HK-2 (cell line): Measurements from ENCODE around the gene MEGF8.

Experiments
- DNase-seq: peaks from one replicate; pipeline ENCODE4 v3.0.0-alpha.2; 2018; ENCODE audit not compliant: unreplicated experiment

Gene MEGF8, protein sequence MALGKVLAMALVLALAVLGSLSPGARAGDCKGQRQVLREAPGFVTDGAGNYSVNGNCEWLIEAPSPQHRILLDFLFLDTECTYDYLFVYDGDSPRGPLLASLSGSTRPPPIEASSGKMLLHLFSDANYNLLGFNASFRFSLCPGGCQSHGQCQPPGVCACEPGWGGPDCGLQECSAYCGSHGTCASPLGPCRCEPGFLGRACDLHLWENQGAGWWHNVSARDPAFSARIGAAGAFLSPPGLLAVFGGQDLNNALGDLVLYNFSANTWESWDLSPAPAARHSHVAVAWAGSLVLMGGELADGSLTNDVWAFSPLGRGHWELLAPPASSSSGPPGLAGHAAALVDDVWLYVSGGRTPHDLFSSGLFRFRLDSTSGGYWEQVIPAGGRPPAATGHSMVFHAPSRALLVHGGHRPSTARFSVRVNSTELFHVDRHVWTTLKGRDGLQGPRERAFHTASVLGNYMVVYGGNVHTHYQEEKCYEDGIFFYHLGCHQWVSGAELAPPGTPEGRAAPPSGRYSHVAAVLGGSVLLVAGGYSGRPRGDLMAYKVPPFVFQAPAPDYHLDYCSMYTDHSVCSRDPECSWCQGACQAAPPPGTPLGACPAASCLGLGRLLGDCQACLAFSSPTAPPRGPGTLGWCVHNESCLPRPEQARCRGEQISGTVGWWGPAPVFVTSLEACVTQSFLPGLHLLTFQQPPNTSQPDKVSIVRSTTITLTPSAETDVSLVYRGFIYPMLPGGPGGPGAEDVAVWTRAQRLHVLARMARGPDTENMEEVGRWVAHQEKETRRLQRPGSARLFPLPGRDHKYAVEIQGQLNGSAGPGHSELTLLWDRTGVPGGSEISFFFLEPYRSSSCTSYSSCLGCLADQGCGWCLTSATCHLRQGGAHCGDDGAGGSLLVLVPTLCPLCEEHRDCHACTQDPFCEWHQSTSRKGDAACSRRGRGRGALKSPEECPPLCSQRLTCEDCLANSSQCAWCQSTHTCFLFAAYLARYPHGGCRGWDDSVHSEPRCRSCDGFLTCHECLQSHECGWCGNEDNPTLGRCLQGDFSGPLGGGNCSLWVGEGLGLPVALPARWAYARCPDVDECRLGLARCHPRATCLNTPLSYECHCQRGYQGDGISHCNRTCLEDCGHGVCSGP (N-terminal part only)

DNA sequence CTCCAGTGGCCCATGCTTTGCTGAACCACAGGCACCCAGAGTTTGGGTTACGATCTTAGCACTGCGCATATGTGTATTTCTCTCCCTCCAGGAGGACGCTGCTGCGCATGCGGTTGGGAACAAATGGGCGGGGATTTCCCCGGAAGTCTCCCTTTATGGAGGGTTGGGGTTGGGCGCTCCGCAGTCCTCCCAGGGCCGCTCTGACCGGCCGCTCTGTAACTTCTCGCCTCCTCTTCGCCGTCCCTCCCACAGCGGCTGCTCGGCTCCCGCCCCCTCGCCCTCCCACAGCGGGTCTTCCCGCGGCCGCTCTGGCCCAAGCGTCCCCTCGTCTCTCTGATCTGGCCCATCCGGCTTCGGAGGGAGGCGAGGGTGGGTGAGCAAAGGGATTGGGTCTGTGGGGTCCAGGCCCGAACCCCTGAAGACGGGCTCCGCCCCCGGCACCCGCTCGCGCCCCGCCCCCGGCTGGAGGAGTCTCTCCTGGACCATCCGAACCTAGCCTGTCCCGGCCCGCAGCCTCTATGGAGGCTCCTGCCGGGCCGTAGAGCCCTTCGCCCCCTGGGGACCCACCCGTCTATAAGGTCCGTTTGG lies at the start of gene MEGF8:
TSS of gene MEGF8 (plus strand) at position 328 of the 588 bp plus-strand sequence. CDS start 609 bp downstream, outside the sequence.
- peak; percentile 96 for DNase-seq

- no peak for DNase-seq
These were observed 49.2 kb upstream of the MEGF8 start for GRCh38 chr19:42276284-42276683.

GRCh38 chr19:42276821-42277220 lies 48.6 kb upstream of the MEGF8 start:
- DNase-seq: no peak

GRCh38 chr19:42277821-42278451 lies 47.5 kb upstream of the MEGF8 start:
- DNase-seq: peak; percentile 49

DNA sequence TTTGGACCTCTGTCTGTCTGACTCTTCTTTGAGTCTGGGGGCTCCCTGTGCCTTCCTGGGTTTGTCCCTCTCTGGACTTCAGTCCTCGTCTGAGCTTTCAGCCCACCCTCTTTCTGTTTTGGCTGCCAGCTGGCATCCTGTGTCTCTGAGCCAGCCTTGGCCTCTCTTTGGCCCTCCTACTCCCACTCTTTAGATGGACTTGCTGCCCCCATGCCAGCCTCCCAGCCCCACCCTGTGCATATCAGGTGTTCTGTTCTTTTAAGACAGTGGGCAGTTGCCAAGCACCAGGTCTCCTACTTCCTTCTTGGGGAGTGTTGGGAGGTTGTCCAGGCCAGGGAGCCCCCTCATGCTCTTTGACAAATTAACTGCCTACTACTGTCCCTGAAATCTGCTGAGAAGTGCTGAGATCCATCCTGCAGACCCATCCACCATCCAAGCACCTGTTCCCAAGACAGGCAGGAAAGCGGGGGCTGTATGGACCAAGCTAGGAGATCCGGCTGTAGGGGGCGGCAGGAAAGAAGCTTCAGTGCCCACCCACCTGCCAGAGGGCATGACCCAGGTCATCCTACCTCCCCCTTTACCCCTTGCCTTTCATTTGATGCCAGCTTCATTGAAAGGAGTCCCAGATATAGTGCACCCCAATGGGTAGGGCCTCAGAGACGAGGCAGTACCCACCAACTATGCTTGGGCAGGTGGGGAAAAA lies 46.8 kb upstream of the MEGF8 start:
- DNase-seq: no peak

GRCh38 chr19:42279155-42279901 lies 46.1 kb upstream of the MEGF8 start:
- no peak for DNase-seq

- DNase-seq: peak; percentile 94
These were observed 45.3 kb upstream of the MEGF8 start for GRCh38 chr19:42279902-42280814.

GRCh38 chr19:42280815-42281145 lies 44.7 kb upstream of the MEGF8 start:
- peak; percentile 47 for DNase-seq

DNA sequence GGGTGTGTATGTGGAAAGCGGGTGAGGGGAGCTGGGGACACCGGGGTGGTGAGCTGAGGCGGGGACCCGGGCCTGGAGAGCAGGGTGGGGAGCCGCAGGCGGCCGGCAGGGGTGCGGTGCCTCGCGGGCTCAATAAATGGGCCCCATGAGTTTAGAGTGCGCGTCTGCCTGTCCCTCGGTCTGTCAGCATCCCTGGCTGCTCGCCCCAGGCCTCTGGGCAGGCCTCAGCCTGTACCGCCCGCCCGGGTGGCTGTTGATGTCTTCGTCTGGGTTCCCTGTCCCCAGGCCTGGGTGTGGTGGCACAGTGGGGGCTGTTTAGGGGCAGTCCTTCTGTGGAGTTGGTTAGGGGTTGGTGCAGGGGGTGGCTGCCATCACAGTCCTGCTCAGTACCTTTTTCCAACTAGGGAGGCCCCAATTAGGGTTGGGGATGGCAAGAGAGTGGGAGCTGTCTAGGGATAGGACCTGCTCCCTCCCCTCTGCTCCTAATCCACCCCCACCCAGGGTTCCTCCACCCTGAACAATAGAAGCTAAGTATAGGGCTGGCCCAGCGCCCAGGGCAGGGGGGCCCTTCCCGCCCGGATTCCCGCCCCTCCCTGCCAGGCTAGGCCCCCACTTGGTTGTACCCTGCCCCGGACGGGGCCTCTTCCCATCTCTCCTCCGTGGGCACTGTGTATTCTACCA lies 44.1 kb upstream of the MEGF8 start:
- peak; percentile 49 for DNase-seq

GRCh38 chr19:42281827-42282762 lies 43.3 kb upstream of the MEGF8 start:
- DNase-seq: peak; percentile 52

DNA sequence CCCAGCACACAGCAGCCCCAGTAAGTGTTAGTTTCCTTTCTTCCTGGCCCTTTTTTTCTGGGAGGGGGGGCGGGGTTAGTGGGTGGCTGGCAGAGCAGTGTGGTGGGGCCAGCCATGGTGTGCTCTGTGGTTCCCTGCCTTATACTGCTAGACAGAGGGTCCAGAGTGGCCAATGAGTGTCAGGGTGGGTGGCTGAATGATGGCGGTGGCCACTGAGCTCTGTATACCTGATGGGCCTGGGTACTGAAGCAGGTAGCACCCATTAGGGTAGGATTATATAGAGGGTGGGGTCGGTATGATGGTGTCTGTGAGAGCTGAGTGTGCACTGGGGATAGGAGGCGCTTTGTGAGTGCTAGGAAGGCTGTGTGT lies 42.6 kb upstream of the MEGF8 start:
- peak; percentile 26 for DNase-seq

GRCh38 chr19:42283188-42284065 lies 42.0 kb upstream of the MEGF8 start:
- peak; percentile 92 for DNase-seq

- peak; percentile 85 for DNase-seq
These were observed 41.4 kb upstream of the MEGF8 start for GRCh38 chr19:42284066-42284501.

- no peak for DNase-seq
These were observed 40.7 kb upstream of the MEGF8 start for GRCh38 chr19:42284591-42285341.

DNA sequence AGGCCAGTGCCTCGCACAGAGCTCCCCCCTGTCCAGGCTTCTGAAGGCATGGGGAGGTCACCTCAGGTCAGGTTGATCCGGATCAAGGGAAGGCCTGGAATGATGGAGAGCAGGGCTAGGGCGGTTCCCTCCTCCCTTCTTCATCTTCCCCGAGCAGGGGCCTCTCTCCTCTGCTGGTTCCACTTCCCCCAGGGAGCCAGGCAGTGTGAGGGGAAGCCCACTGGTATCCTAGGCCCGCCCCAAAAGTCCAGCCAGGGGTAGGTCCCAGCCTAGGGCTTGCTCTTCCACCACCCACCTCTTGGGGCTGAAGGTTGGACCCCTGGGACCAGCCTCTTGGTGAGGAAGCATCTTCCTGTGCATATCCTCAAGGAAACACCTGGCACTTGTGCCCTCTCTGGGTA lies 39.9 kb upstream of the MEGF8 start:
- DNase-seq: no peak

DNA sequence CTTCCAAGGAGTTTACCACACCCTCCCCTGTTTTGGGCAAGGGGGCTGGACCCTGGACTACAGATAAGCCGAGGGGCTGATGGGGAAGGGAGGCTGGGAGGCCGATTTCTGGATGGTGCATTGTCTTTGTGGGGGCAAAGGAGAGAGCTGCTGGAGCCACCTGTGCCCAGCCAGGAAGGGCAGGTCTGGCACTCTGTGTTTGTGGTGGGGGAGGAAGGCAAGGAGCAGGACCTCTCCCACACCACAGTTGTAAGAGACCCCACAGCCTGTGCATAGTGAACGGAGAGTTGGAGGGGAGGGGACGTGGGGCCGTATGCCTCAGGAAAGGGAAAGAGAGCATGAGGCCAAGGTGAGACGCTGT lies 39.5 kb upstream of the MEGF8 start:
- DNase-seq: no peak
